HepG2 (cell line): Measurements from ENCODE around the gene FITM2. TPM values are rescaled to one million over a fixed set of nuclear protein-coding genes. Genes with fewer than 3 reads are reported as not detected.

Experiments used
- FOSL2 ChIP-seq: sonication (generic); formaldehyde crosslinking; IDR thresholded peaks from 2 replicates; pipeline ENCODE4 v1.4.0; 2020; ENCODE audit warnings: missing genetic modification reagents
- FOXP4 ChIP-seq: sonication (generic); formaldehyde crosslinking; IDR thresholded peaks from 2 replicates; pipeline ENCODE4 v1.4.0; 2020; ENCODE audit warnings: missing genetic modification reagents
- GABPB1 ChIP-seq: IDR thresholded peaks from 2 replicates; pipeline ENCODE4 v1.6.1; 2016; ENCODE audit warnings: mild to moderate bottlenecking, missing genetic modification reagents, moderate library complexity, missing compliant biosample characterization
- HNRNPL ChIP-seq: fragments of 200-400 bp; formaldehyde crosslinking; IDR thresholded peaks from 2 replicates; pipeline ENCODE4 v1.6.1; 2017; ENCODE audit warnings: mild to moderate bottlenecking, low read depth, low read length
- ISL2 ChIP-seq: sonication (generic); formaldehyde crosslinking; IDR thresholded peaks from 2 replicates; pipeline ENCODE4 v1.5.0; 2020; ENCODE audit warnings: missing genetic modification reagents
- KMT2B ChIP-seq: IDR thresholded peaks from 2 replicates; pipeline ENCODE4 v1.6.1; 2016; ENCODE audit warnings: missing genetic modification reagents, missing compliant biosample characterization
- MEF2D ChIP-seq: sonication (generic); formaldehyde crosslinking; IDR thresholded peaks from 2 replicates; pipeline ENCODE4 v1.5.1; 2020; ENCODE audit warnings: mild to moderate bottlenecking, missing genetic modification reagents
- NR2F6 ChIP-seq, 2 experiments: IDR thresholded peaks; 2 replicates each; pipeline ENCODE4 v1.6.1; 2016; ENCODE audit warnings: antibody characterized with exemption in 1 of 2, mild to moderate bottlenecking in 1 of 2
- RFXAP ChIP-seq: sonication (generic); formaldehyde crosslinking; IDR thresholded peaks from 2 replicates; pipeline ENCODE4 v1.4.0; 2020; ENCODE audit warnings: missing genetic modification reagents, borderline replicate concordance
- TBL1XR1 ChIP-seq: fragments of 150-350 bp; IDR thresholded peaks from 2 replicates; pipeline ENCODE4 v1.6.1; 2014; ENCODE audit warnings: borderline replicate concordance, low read length; ENCODE audit not compliant: partially characterized antibody
- ZMYM4 ChIP-seq: sonication (generic); formaldehyde crosslinking; IDR thresholded peaks from 2 replicates; pipeline ENCODE4 v1.8.1; 2023; ENCODE audit warnings: mild to moderate bottlenecking, missing genetic modification reagents
- ZNF879 ChIP-seq: sonication (generic); formaldehyde crosslinking; IDR thresholded peaks from 2 replicates; pipeline ENCODE4 v1.8.1; 2023; ENCODE audit warnings: missing genetic modification reagents
- ZSCAN29 ChIP-seq: sonication (generic); formaldehyde crosslinking; conservative IDR thresholded peaks from 2 replicates; pipeline ENCODE4 v1.4.0; 2020; ENCODE audit warnings: mild to moderate bottlenecking, missing genetic modification reagents
- ZSCAN31 ChIP-seq: sonication (generic); formaldehyde crosslinking; IDR thresholded peaks from 2 replicates; pipeline ENCODE4 v1.5.0; 2020; ENCODE audit warnings: low read depth, mild to moderate bottlenecking, missing genetic modification reagents
- polyA plus RNA-seq, 8 experiments: library from polyadenylated mRNA; depleted of rRNA in 3 of 8; stranded (reverse) in 7 of 8; unstranded in 1 of 8; fragments of >200 nt; fragmentation: Illumina TruSeq in 4 of 8; extraction: Trizol in 4 of 8; gene quantifications; 2 replicates each; pipeline versions ENCODE4 v1.2.1 to v1.2.3, GENCODE V29; 2011 to 2016; ENCODE audit warnings: low read depth in 4 of 8, missing spikeins in 1 of 8, mixed read lengths in 1 of 8; ENCODE audit not compliant: insufficient read depth in 1 of 8
- total RNA-seq, 5 experiments: library from RNA; depleted of rRNA; stranded (reverse); fragments of >200 nt; fragmentation: Illumina TruSeq; extraction: Trizol; gene quantifications; 2 replicates each; pipeline ENCODE4 v1.2.3, GENCODE V29; 2016; ENCODE audit warnings: low read depth in 1 of 5
- TF ChIP-seq, protein P1 (sequence below): sonication (generic); formaldehyde crosslinking; IDR thresholded peaks from 2 replicates; pipeline ENCODE4 v1.9.0; 2021; ENCODE audit warnings: missing genetic modification reagents, mild to moderate bottlenecking, borderline replicate concordance
- TF ChIP-seq, protein P2 (sequence below): sonication (generic); formaldehyde crosslinking; IDR thresholded peaks from 2 replicates; pipeline ENCODE4 v1.4.0; 2020; ENCODE audit warnings: missing genetic modification reagents
- TF ChIP-seq, protein P3 (sequence below): sonication (generic); formaldehyde crosslinking; IDR thresholded peaks from 2 replicates; pipeline ENCODE4 v1.4.0; 2020; ENCODE audit warnings: missing genetic modification reagents, mild to moderate bottlenecking, borderline replicate concordance

FITM2 gene
- total and polyA plus RNA-seq, 2 of the 13 experiments (the other 11 are each of a cell fraction or from before 2014, with no cell fraction given) = 9.6 to 24.5 TPM

GRCh38 chr20:44326391-44327159, 15.6 kb upstream of the FITM2 start (continued):
- TF ChIP-seq, protein P1, sequence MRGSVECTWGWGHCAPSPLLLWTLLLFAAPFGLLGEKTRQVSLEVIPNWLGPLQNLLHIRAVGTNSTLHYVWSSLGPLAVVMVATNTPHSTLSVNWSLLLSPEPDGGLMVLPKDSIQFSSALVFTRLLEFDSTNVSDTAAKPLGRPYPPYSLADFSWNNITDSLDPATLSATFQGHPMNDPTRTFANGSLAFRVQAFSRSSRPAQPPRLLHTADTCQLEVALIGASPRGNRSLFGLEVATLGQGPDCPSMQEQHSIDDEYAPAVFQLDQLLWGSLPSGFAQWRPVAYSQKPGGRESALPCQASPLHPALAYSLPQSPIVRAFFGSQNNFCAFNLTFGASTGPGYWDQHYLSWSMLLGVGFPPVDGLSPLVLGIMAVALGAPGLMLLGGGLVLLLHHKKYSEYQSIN (CRISPR knock-in tag) = no peak
- TF ChIP-seq FOSL2 (CRISPR knock-in tag) (peak; percentile 29), FOXP4 (CRISPR knock-in tag) (no peak; the same call in 1 of the 2 replicates), KMT2B (CRISPR knock-in tag) (no peak), GABPB1 (CRISPR knock-in tag) (peak; percentile 68; the same call in 1 of the 2 replicates), ZSCAN29 (CRISPR knock-in tag) (no peak), NR2F6 (IDR thresholded peaks at IDR 0.05) (peak; percentile 75), NR2F6 (CRISPR knock-in tag; IDR thresholded peaks at IDR 0.05) (peak; percentile 98), ISL2 (CRISPR knock-in tag) (peak; percentile 39; the same call in 1 of the 2 replicates), ZNF879 (no peak), ZMYM4 (peak; percentile 77; the same call in 1 of the 2 replicates), MEF2D (CRISPR knock-in tag) (no peak), RFXAP (CRISPR knock-in tag) (no peak), TBL1XR1 (no peak), ZSCAN31 (CRISPR knock-in tag) (peak; percentile 60; the same call in 1 of the 2 replicates), HNRNPL (peak; percentile 93)
- TF ChIP-seq, protein P2, sequence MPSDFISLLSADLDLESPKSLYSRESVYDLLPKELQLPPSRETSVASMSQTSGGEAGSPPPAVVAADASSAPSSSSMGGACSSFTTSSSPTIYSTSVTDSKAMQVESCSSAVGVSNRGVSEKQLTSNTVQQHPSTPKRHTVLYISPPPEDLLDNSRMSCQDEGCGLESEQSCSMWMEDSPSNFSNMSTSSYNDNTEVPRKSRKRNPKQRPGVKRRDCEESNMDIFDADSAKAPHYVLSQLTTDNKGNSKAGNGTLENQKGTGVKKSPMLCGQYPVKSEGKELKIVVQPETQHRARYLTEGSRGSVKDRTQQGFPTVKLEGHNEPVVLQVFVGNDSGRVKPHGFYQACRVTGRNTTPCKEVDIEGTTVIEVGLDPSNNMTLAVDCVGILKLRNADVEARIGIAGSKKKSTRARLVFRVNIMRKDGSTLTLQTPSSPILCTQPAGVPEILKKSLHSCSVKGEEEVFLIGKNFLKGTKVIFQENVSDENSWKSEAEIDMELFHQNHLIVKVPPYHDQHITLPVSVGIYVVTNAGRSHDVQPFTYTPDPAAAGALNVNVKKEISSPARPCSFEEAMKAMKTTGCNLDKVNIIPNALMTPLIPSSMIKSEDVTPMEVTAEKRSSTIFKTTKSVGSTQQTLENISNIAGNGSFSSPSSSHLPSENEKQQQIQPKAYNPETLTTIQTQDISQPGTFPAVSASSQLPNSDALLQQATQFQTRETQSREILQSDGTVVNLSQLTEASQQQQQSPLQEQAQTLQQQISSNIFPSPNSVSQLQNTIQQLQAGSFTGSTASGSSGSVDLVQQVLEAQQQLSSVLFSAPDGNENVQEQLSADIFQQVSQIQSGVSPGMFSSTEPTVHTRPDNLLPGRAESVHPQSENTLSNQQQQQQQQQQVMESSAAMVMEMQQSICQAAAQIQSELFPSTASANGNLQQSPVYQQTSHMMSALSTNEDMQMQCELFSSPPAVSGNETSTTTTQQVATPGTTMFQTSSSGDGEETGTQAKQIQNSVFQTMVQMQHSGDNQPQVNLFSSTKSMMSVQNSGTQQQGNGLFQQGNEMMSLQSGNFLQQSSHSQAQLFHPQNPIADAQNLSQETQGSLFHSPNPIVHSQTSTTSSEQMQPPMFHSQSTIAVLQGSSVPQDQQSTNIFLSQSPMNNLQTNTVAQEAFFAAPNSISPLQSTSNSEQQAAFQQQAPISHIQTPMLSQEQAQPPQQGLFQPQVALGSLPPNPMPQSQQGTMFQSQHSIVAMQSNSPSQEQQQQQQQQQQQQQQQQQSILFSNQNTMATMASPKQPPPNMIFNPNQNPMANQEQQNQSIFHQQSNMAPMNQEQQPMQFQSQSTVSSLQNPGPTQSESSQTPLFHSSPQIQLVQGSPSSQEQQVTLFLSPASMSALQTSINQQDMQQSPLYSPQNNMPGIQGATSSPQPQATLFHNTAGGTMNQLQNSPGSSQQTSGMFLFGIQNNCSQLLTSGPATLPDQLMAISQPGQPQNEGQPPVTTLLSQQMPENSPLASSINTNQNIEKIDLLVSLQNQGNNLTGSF (CRISPR knock-in tag) = no peak
- TF ChIP-seq, protein P3, sequence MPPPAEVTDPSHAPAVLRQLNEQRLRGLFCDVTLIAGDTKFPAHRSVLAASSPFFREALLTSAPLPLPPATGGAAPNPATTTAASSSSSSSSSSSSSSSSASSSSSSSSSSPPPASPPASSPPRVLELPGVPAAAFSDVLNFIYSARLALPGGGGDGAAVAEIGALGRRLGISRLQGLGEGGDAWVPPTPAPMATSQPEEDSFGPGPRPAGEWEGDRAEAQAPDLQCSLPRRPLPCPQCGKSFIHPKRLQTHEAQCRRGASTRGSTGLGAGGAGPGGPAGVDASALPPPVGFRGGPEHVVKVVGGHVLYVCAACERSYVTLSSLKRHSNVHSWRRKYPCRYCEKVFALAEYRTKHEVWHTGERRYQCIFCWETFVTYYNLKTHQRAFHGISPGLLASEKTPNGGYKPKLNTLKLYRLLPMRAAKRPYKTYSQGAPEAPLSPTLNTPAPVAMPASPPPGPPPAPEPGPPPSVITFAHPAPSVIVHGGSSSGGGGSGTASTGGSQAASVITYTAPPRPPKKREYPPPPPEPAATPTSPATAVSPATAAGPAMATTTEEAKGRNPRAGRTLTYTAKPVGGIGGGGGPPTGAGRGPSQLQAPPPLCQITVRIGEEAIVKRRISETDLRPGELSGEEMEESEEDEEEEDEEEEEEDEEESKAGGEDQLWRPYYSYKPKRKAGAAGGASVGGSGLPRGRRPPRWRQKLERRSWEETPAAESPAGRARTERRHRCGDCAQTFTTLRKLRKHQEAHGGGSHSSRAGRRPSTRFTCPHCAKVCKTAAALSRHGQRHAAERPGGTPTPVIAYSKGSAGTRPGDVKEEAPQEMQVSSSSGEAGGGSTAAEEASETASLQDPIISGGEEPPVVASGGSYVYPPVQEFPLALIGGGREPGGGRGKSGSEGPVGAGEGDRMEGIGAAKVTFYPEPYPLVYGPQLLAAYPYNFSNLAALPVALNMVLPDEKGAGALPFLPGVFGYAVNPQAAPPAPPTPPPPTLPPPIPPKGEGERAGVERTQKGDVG (CRISPR knock-in tag) = no peak
